Measurements from ENCODE around the gene MMP17. TPM values are rescaled to one million over a fixed set of nuclear protein-coding genes. Genes with fewer than 3 reads are reported as not detected.

MMP17 gene
- total RNA-seq, result 1 to 10 TPM; 1.1 to 5.3 (median 1.4) TPM
- long read RNA-seq, donor 1, transcript MMP17-201 (10 exons, 2,411 nt), result major isoform, 7 of 20 reads
- long read RNA-seq, donor 1, partial matches to known transcripts, result 0 of 20 reads
- long read RNA-seq, donor 1, other reads (novel, unspliced or antisense), result 12 of 20 reads
- long read RNA-seq, donor 2, result 0 reads

GRCh38 chr12:131827961-131828534 is at the start of gene MMP17:
Gene MMP17, plus strand, starts transcription at chr12:131828393. Its CDS starts 102 bp downstream, at chr12:131828495.
- Histone ChIP-seq H3K4me1 (ENCODE audit: low read depth) (peaks cover 11% of the 10 kb centered on the region), H3K9me3 (no peaks in the 10 kb centered on the region), H3K36me3 (ENCODE audit: low read depth) (no peaks in the 10 kb centered on the region), H3K4me3 (no peak within 1 kb of the TSS)
- no peak for TF ChIP-seq CTCF (IDR thresholded peaks at IDR 0.05)
- peak; percentile 40 for ATAC-seq
- peak in 1 of 3 donors; percentile 58 for DNase-seq
- intact Hi-C loops (cut with DNase I, micrococcal nuclease), result no loop called here

GRCh38 chr12:131779027-131779426 is 49.2 kb upstream of the MMP17 start:
- Histone ChIP-seq H3K9me3 (no peaks in the 10 kb centered on the region), H3K4me1 (ENCODE audit: low read depth) (no peaks in the 10 kb centered on the region), H3K4me3 (no peak overlapping the region), H3K36me3 (ENCODE audit: low read depth) (no peaks in the 10 kb centered on the region)
- intact Hi-C loops (cut with DNase I, micrococcal nuclease), result no loop called here
- ATAC-seq (no peak), DNase-seq (no peak)
- TF ChIP-seq CTCF (IDR thresholded peaks at IDR 0.05), result no peak

GRCh38 chr12:131782061-131782460 is 46.1 kb upstream of the MMP17 start:
- no peaks in the 10 kb centered on the region for H3K36me3 ChIP-seq (ENCODE audit: low read depth)
- no peak for ATAC-seq
- no peak for TF ChIP-seq CTCF (IDR thresholded peaks at IDR 0.05)

GRCh38 chr12:131783915-131784541 is 44.2 kb upstream of the MMP17 start:
- no peak for ATAC-seq
- TF ChIP-seq CTCF (IDR thresholded peaks at IDR 0.05), result no peak
- DNase-seq, result no peak

More at GRCh38 chr12:131782061-131782460, 46.1 kb upstream of the MMP17 start:
- H3K9me3 ChIP-seq, result no peaks in the 10 kb centered on the region
- intact Hi-C loops (cut with DNase I, micrococcal nuclease), result no loop called here
- no peak overlapping the region for H3K4me3 ChIP-seq
- no peak for DNase-seq
- H3K4me1 ChIP-seq (ENCODE audit: low read depth), result no peaks in the 10 kb centered on the region

GRCh38 chr12:131784909-131785762 is 43.1 kb upstream of the MMP17 start:
- intact Hi-C loops (cut with DNase I, micrococcal nuclease), result no loop called here
- no peak for TF ChIP-seq CTCF (IDR thresholded peaks at IDR 0.05)
- Histone ChIP-seq H3K4me3 (no peak overlapping the region), H3K9me3 (no peaks in the 10 kb centered on the region), H3K4me1 (ENCODE audit: low read depth) (no peaks in the 10 kb centered on the region), H3K36me3 (ENCODE audit: low read depth) (no peaks in the 10 kb centered on the region)
- ATAC-seq (no peak), DNase-seq (no peak)

More at GRCh38 chr12:131783915-131784541, 44.2 kb upstream of the MMP17 start:
- Histone ChIP-seq H3K36me3 (ENCODE audit: low read depth) (no peaks in the 10 kb centered on the region), H3K4me1 (ENCODE audit: low read depth) (no peaks in the 10 kb centered on the region), H3K4me3 (no peak overlapping the region), H3K9me3 (no peaks in the 10 kb centered on the region)
- intact Hi-C loops (cut with DNase I, micrococcal nuclease), result no loop called here
